Suppressor macrophage treated with lipopolysaccharide for 1 hour (primary cell): ENCODE measurements around the gene C16orf96.

Source experiments
- DNase-seq, 3 donors: peaks; one replicate each; pipeline ENCODE4 v3.0.0-alpha.2; 2020 to 2022

The C16orf96 gene

GRCh38 chr16:4556112-4556511, at the start of gene C16orf96:
Gene C16orf96, plus strand, starts transcription at chr16:4556340. Its CDS starts 150 bp downstream, at chr16:4556490.
- DNase-seq, result no peak

- DNase-seq, result peak; percentile 86 to 91 (median 89)
Observed at GRCh38 chr16:4506450-4506849, 49.7 kb upstream of the C16orf96 start.

- no peak for DNase-seq
Observed at GRCh38 chr16:4507588-4508345, 48.4 kb upstream of the C16orf96 start.

GRCh38 chr16:4508806-4509205, 47.3 kb upstream of the C16orf96 start:
- no peak for DNase-seq

GRCh38 chr16:4509420-4509819, 46.7 kb upstream of the C16orf96 start:
- no peak for DNase-seq

- no peak for DNase-seq
Observed at GRCh38 chr16:4510131-4510530, 46.0 kb upstream of the C16orf96 start.

GRCh38 chr16:4510747-4511426, 45.3 kb upstream of the C16orf96 start:
- peak; percentile 52 to 72 (median 59) for DNase-seq

- peak; percentile 43 to 63 (median 55) for DNase-seq
Observed at GRCh38 chr16:4511441-4512082, 44.6 kb upstream of the C16orf96 start.

- no peak for DNase-seq
Observed at GRCh38 chr16:4512473-4512872, 43.7 kb upstream of the C16orf96 start.

GRCh38 chr16:4513086-4513860, 42.9 kb upstream of the C16orf96 start:
- no peak for DNase-seq

- no peak for DNase-seq
Observed at GRCh38 chr16:4513881-4514280, 42.3 kb upstream of the C16orf96 start.

- DNase-seq, result no peak
Observed at GRCh38 chr16:4514606-4515005, 41.5 kb upstream of the C16orf96 start.

GRCh38 chr16:4515611-4516233, 40.4 kb upstream of the C16orf96 start:
- peak; percentile 85 to 93 (median 89) for DNase-seq

- peak in 2 of 3 donors; percentile 40 to 45 for DNase-seq
Observed at GRCh38 chr16:4517812-4518680, 38.1 kb upstream of the C16orf96 start.

- no peak for DNase-seq
Observed at GRCh38 chr16:4519274-4520058, 36.7 kb upstream of the C16orf96 start.

- no peak for DNase-seq
Observed at GRCh38 chr16:4520913-4521312, 35.2 kb upstream of the C16orf96 start.

GRCh38 chr16:4522051-4522581, 34.0 kb upstream of the C16orf96 start:
- no peak for DNase-seq

- no peak for DNase-seq
Observed at GRCh38 chr16:4523686-4524085, 32.5 kb upstream of the C16orf96 start.

- DNase-seq, result no peak
Observed at GRCh38 chr16:4524571-4524970, 31.6 kb upstream of the C16orf96 start.

GRCh38 chr16:4525069-4525468, 31.1 kb upstream of the C16orf96 start:
- no peak for DNase-seq
